SH-SY5Y (cell line): ENCODE results near the gene C15orf62.

Experiments used
- GATA2 ChIP-seq: IDR thresholded peaks from 2 replicates; pipeline ENCODE4 v1.6.1; 2011; ENCODE audit warnings: mild to moderate bottlenecking, low read depth, low read length
- GATA3 ChIP-seq: IDR thresholded peaks from 2 replicates; pipeline ENCODE4 v1.6.1; 2011; ENCODE audit warnings: low read depth, mild to moderate bottlenecking, low read length, moderate library complexity

Gene C15orf62

DNA sequence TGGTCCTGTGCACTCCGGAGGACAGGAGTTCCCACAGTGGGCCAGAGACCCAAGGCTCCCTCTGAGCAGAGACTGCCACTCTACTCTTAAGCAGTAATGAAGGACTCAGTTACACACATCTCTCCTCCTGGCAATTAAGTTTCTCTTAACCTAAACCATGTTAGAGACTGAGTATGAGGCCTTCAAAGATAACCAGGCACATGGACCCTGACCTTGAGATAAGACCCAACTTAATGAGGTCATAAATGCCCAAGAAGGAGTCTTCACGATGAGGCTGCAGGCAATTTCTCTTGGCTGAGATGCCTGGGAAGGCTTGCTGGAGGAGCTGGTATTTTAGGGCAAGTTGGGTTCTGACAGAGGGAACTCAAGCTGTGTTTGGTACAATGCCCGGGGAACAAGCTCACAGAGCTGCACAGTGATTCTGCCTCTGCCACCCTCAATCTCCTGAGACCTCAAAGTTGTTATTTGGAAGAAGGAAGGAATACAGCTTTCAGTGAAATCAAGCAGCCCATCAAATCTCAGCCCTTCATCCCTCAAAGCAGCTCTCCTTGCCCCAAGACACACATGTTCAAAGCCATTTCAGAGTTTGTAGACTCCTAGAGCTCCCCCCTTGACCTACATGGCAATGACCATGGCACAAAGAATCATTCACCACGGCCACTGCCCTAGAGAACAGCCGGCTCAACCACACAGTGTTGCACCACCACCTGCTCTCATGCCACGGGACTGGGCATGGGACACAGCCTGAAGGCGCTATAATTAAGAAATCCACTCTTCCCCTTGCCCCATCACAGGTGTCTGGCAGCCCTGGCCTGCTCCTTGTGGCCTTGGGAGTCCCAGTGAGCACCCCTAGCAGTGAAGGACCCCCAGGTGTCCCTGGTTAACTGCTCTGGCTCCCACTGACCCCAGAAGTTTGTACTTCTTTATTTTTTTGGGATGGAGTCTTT lies 21.8 kb upstream of the C15orf62 start:
- TF ChIP-seq GATA3 (no peak), GATA2 (no peak)

DNA sequence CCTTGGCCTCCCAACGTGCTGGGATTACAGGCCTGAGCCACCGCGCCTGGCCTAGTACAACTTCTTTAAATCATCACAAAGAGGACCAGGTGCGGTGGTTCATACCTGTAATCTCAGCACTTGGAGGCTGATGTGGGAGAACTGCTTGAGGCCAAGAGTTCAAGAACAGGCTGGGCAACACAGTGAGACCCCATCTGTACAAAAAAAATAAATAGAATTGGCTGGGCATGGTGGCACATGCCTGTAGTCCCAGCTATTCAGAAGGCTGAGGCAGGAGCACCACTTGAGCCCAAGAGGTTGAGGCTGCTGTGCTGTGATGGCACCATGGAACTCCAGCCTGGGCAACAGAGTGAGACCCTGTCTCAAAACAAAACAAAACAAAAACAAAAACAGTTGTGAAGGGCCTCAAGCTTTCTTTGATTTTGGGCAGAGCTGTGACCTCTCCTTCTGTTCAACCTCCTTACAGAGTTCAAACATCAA lies 20.6 kb upstream of the C15orf62 start:
- no peak for TF ChIP-seq GATA2
- no peak for TF ChIP-seq GATA3

- TF ChIP-seq GATA2: no peak
- no peak for TF ChIP-seq GATA3
These were observed 18.9 kb upstream of the C15orf62 start for GRCh38 chr15:40750885-40751284.

- TF ChIP-seq GATA2 (no peak), GATA3 (no peak)
These were observed 18.0 kb upstream of the C15orf62 start for GRCh38 chr15:40751745-40752144.

DNA sequence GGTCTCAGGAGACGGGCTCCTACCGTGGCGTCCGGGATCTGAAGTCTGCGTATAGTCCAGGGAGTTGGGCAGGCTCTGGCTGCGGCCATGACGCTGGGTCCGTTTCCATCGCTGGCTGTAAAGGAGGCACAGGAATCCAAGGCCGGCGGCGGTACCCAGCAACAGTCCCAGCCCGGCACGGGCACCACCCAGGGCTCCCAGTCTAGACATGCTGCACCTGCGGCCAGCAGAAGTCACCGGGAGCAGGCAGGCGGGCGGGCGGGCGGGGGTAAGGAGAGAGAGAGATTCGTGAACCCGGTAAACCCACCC lies 15.3 kb upstream of the C15orf62 start:
- no peak for TF ChIP-seq GATA2
- TF ChIP-seq GATA3: no peak

DNA sequence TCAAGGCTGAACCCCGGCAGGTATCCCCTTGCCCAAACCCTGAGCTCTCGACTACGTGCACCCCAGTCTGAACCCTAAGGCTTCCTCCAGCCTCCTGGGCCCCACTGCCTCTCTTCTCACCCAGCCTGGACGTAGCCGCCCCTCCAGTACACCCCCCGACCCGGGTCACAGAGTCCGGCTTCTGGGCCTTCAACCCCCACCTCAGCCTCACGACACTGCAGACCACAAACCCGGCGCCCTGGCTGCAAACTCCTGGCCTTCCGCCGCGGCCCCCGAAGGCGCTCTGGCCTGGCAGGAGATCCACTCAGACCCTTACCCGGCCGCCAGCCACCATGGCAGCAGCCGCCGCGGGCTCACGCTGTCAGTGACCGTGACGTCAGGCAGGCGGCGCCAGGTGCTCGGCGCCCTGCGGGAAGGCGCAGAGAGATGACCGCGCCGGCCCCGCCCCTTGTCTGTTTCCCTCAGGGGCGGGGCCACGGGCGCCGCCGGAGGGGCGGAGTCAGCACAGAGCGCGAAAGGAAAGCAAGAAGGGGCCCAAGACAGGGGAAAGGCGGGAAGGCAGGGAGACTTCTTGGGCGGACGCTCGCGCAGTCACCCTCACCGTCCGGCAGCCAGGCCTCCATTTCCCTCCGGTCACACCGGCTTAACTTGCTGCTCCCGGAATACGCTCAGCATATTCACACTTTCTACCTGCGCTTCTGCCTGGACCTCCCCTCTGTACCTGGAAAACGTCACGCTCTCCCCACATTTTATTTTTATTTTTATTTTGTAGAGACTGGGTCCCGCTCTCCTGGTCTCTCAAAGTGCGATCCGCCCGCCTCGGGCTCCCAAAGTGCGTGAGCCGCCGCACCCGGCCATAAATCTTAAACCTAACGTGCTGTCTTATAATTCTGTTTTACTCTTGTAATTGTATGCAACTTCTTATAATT lies 14.6 kb upstream of the C15orf62 start, which contains the start of gene RMDN3:
Gene RMDN3, minus strand, starts transcription at position 372 of the 929 bp plus-strand sequence. CDS start 471 bp downstream, outside the sequence.
- TF ChIP-seq GATA2: no peak
- no peak for TF ChIP-seq GATA3

DNA sequence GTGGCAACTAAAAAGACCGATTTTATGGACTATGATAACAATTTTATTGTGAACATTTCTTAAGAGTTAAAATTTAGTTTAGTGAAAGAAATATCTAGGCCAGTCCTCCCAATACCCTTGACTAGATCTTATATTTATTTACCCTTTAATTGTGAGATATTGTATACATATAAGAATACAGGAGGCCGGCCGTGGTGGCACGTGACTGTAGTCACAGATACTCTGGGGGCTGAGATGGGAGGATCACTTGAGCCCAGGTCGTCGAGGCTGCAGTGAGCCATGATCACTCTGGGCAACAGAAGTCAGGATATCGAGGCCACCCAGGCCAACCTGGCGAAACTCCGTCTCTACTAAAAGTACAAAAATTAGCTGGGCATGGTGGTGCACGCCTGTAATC lies 14.0 kb upstream of the C15orf62 start:
- TF ChIP-seq GATA3 (no peak), GATA2 (no peak)

DNA sequence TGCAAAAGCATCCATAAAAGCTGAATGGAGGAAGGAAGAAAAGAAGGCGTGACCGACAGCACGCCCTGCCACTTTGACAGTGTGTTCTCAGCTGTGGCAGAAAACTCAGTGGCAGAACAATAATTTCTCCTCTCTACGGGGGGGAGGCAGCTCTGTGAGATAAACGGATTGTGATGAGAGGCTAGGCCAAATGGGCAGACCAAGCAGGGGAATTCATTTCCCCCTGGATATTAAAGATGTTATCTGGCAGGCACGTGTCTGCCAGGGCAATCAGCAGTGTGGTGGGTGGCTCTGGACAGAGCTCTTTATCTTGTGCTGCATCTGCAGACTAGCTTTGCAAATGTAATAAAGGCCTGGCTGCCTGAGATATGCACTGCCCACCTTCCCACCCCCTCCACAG lies 12.8 kb upstream of the C15orf62 start:
- peak; percentile 97 for TF ChIP-seq GATA3
- peak; percentile 100 for TF ChIP-seq GATA2

GRCh38 chr15:40759961-40760360 lies 9.8 kb upstream of the C15orf62 start:
- TF ChIP-seq GATA3: no peak
- TF ChIP-seq GATA2: no peak

DNA sequence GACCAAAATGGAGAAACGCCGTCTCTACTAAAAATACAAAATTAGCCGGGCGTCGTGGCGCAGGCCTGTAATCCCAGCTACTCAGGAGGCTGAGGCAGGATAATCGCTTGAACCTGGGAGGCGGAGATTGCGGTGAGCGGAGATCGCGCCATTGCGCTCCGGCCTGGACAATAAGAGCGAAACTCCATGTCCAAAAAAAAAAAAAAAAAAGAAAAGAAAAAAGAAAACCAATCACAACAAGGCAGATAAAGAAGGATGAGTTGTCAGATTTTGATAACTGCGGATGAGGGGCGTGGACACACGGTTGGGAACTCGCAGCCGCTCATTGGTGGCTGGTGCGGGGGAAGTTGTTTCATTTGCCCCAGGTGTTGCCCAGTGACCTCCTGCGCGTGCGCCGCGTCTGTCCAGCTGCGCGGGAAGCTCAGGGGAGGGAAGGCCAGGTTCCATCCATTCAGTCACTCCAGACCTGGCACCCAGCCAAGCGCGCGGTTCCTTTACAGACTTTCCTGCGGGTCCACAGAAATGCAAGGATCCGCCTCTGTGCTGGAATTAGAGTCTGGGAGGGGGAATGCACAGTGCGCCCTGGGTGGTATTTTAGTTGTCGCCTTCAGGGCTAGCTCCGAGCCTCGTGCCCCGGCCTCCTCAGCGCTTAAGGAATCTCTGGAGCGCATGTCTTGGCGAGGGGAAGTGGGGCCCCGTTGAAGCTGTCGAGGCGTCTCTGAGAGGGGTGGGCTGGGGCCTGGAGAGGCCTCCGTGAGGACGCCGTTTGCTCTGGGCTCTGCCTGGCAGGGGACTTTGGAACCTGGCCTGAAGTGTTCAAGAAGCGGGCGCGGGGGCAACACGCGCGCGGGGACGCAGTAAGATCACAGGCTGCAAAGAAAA lies 6.6 kb upstream of the C15orf62 start:
- TF ChIP-seq GATA2: no peak
- TF ChIP-seq GATA3: no peak

- no peak for TF ChIP-seq GATA2
- TF ChIP-seq GATA3: no peak
These were observed 5.8 kb upstream of the C15orf62 start, which contains the start of gene GCHFR for GRCh38 chr15:40763801-40764628. Gene GCHFR, plus strand, starts transcription at chr15:40764068. Its CDS starts 113 bp downstream, at chr15:40764181.

GRCh38 chr15:40764629-40765103 lies 5.1 kb upstream of the C15orf62 start:
- TF ChIP-seq GATA2: no peak
- no peak for TF ChIP-seq GATA3
